Lung (tissue), 12 donors: ENCODE results near the gene TUBGCP4. TPM values are rescaled to one million over a fixed set of nuclear protein-coding genes. Genes with fewer than 3 reads are reported as not detected.
A peak's percentile ranks its signal among the peaks of the same experiment; 100 is the strongest.

Source experiments
- ATAC-seq: fragments of 200-7000 bp; cut with Tn5 transposase; one replicate; pipeline ENCODE4 v1.9.1; 2020; ENCODE audit warnings: moderate number of reproducible peaks; ENCODE audit not compliant: insufficient read depth, low FRiP score
- DNase-seq, 3 donors: peaks; one replicate each; pipeline ENCODE4 v3.0.0-alpha.2; 2013 to 2017
- H3K27ac ChIP-seq, 2 donors: one replicate each; pipeline ENCODE4 v1.5.1; 2013; ENCODE audit warnings: mild to moderate bottlenecking in 2 of 2, moderate library complexity in 2 of 2, control low read depth in 1 of 2, inconsistent platforms in 1 of 2, low read depth in 1 of 2, low read length in 1 of 2
- H3K27me3 ChIP-seq, 3 donors: one replicate each; pipeline ENCODE4 v1.5.1; 2013; ENCODE audit warnings: low read length in 2 of 3; ENCODE audit not compliant: control insufficient read depth in 3 of 3, insufficient read depth in 3 of 3
- H3K36me3 ChIP-seq, 4 donors: one replicate each; pipeline ENCODE4 v1.5.1; 2013; ENCODE audit warnings: low read length in 4 of 4, mild to moderate bottlenecking in 1 of 4, moderate library complexity in 1 of 4; ENCODE audit not compliant: control insufficient read depth in 4 of 4, insufficient read depth in 4 of 4
- H3K4me1 ChIP-seq, 5 donors: one replicate each; pipeline ENCODE4 v1.5.1; 2013; ENCODE audit warnings: low read length in 5 of 5, mild to moderate bottlenecking in 2 of 5, moderate library complexity in 1 of 5; ENCODE audit not compliant: control insufficient read depth in 5 of 5, insufficient read depth in 5 of 5
- H3K4me3 ChIP-seq: one replicate; pipeline ENCODE4 v1.5.1; 2013; ENCODE audit warnings: mild to moderate bottlenecking, control low read depth, moderate library complexity
- H3K9ac ChIP-seq, 2 donors: one replicate each; pipeline ENCODE4 v1.5.1; 2013; ENCODE audit warnings: low read length in 2 of 2, control low read depth in 1 of 2; ENCODE audit not compliant: insufficient read depth in 1 of 2
- H3K9me3 ChIP-seq, 4 donors: one replicate each; pipeline ENCODE4 v1.5.1; 2013; ENCODE audit warnings: low read length in 3 of 4, mild to moderate bottlenecking in 1 of 4, moderate library complexity in 1 of 4; ENCODE audit not compliant: control insufficient read depth in 4 of 4, insufficient read depth in 3 of 4
- CTCF ChIP-seq: IDR thresholded peaks from 2 replicates; pipeline ENCODE4 v1.5.1; 2012; ENCODE audit warnings: mild to moderate bottlenecking; ENCODE audit errors: control extremely low read depth, extremely low read depth
- WGBS, 2 donors: extraction: QIAGEN DNeasy Blood & Tissue Kit; methylation state at CpG; one replicate each; pipeline ENCODE4 v1.1.7; 2013; 5-methylcytosine and 5-hydroxymethylcytosine counted together
- polyA plus RNA-seq, 2 donors: library from polyadenylated mRNA; stranded (reverse); fragments of 200-250 nt; gene quantifications; one replicate each; pipeline ENCODE4 v1.2.1, GENCODE V29; 2013
- total RNA-seq, 2 donors: library from RNA; depleted of rRNA in 1 of 2; stranded (reverse); fragments of >200 nt in 1 of 2; gene quantifications; one replicate each; pipeline ENCODE4 v1.2.1, GENCODE V29; 2014 to 2021
- donor health status: control.
- donor health status: control.
- donor health status: Bipolar disorder and iron deficiency.
- donor health status: healthy.
- donor health status: DM: yes; HTN: yes; CAD: no.

Gene TUBGCP4
- total and polyA plus RNA-seq, 4 donors: 5.4 to 17.0 (median 12.1) TPM

- Histone ChIP-seq H3K9me3 (no peaks in the 10 kb centered on the region), H3K4me3 (peak overlapping the region; percentile 95), H3K9ac (peak overlapping the region; percentile 71 to 84), H3K27me3 (no peaks in the 10 kb centered on the region), H3K27ac (peak overlapping the region; percentile 97 to 100), H3K36me3 (peaks cover 0 to 9% (median 5%) of the 10 kb centered on the region in 4 donors), H3K4me1 (peaks cover 7 to 19% (median 11%) of the 10 kb centered on the region in 5 donors)
- no peak for TF ChIP-seq CTCF
- WGBS, 2 donors: 13 to 23% methylated on average over 37 to 38 of the region's 38 CpGs
- DNase-seq (peak in 1 of 3 donors; percentile 51), ATAC-seq (no peak)
These were observed 41.5 kb upstream of the TUBGCP4 start for GRCh38 chr15:43329217-43329959.

GRCh38 chr15:43329960-43330779 is 40.7 kb upstream of the TUBGCP4 start, which contains the start of gene LCMT2:
Gene LCMT2 (minus strand): TSS chr15:43330573. CDS start chr15:43330489, 84 bp downstream.
- Histone ChIP-seq H3K27ac (peak within 1 kb of the TSS; percentile 97 to 100), H3K9me3 (no peaks in the 10 kb centered on the region), H3K36me3 (peaks cover 0 to 9% (median 5%) of the 10 kb centered on the region in 4 donors), H3K4me1 (peaks cover 7 to 19% (median 11%) of the 10 kb centered on the region in 5 donors), H3K4me3 (peak within 1 kb of the TSS; percentile 95), H3K9ac (peak within 1 kb of the TSS; percentile 71 to 84), H3K27me3 (no peaks in the 10 kb centered on the region)
- no peak for TF ChIP-seq CTCF
- 0% methylated on average over 85 to 86 of the region's 86 CpGs for WGBS, 2 donors
- ATAC-seq (peak; percentile 96), DNase-seq (peak; percentile 96 to 98 (median 98))

GRCh38 chr15:43330780-43331087 is 40.2 kb upstream of the TUBGCP4 start:
- peaks cover 0 to 9% (median 5%) of the 10 kb centered on the region in 4 donors for H3K36me3 ChIP-seq
- H3K4me1 ChIP-seq: peaks cover 7 to 19% (median 11%) of the 10 kb centered on the region in 5 donors
- 5% methylated on average over 7 of the region's 7 CpGs for WGBS, 2 donors
- peak overlapping the region; percentile 42 to 69 for H3K9ac ChIP-seq
- peak overlapping the region; percentile 95 for H3K4me3 ChIP-seq
- no peak for TF ChIP-seq CTCF
- no peaks in the 10 kb centered on the region for H3K27me3 ChIP-seq
- H3K9me3 ChIP-seq: no peaks in the 10 kb centered on the region
- peak overlapping the region; percentile 97 to 100 for H3K27ac ChIP-seq
- no peak for ATAC-seq
- DNase-seq: no peak
